ENCODE data around the gene PCBP2. TPM values are rescaled to one million over a fixed set of nuclear protein-coding genes. Genes with fewer than 3 reads are reported as not detected.
A peak's percentile ranks its signal among the peaks of the same experiment; 100 is the strongest.

PCBP2 gene
- total and polyA plus RNA-seq, 10 of the 15 experiments (the other 5 are each of a cell fraction or from before 2014, with no cell fraction given): 109 to 803 (median 327) TPM

- TF ChIP-seq, protein P1, sequence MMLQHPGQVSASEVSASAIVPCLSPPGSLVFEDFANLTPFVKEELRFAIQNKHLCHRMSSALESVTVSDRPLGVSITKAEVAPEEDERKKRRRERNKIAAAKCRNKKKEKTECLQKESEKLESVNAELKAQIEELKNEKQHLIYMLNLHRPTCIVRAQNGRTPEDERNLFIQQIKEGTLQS (IDR thresholded peaks at IDR 0.05; ENCODE audit: borderline replicate concordance, extremely low read depth, low read depth, low read length): no peak
- no peak for TF ChIP-seq TAF1 (IDR thresholded peaks at IDR 0.05; ENCODE audit: borderline replicate concordance, low read depth, low read length)
- no peak for TF ChIP-seq BACH1 (IDR thresholded peaks at IDR 0.05; ENCODE audit: borderline replicate concordance)
- TF ChIP-seq HCFC1 (IDR thresholded peaks at IDR 0.05; ENCODE audit: low read length): no peak
These were observed 22.9 kb downstream of the PCBP2 start (continued) for GRCh38 chr12:53474819-53475218.

GRCh38 chr12:53476769-53477209 lies 24.9 kb downstream of the PCBP2 start:
- no peak for FAIRE-seq
- H2AFZ ChIP-seq (ENCODE audit: control insufficient read depth, low read depth, low read length): no peak overlapping the region
- in situ Hi-C loops (cut with MboI) (loop anchor here (10.0 kb wide), 1 partner anchor 452 kb away; no protein-coding TSS in a partner anchor), intact Hi-C loops (cut with micrococcal nuclease; ENCODE audit: unreplicated experiment) (no loop called here)
- peak; percentile 60 for ATAC-seq
- no peak for TF ChIP-seq BHLHE40 (IDR thresholded peaks at IDR 0.05; ENCODE audit: borderline replicate concordance in 1 of 2, low read depth in 2 of 2, low read length in 1 of 2)
- TF ChIP-seq POLR2AphosphoS5 (IDR thresholded peaks at IDR 0.05; ENCODE audit: low read length): peak; percentile 36; the same call in 1 of the 2 replicates
- TF ChIP-seq, protein P2, sequence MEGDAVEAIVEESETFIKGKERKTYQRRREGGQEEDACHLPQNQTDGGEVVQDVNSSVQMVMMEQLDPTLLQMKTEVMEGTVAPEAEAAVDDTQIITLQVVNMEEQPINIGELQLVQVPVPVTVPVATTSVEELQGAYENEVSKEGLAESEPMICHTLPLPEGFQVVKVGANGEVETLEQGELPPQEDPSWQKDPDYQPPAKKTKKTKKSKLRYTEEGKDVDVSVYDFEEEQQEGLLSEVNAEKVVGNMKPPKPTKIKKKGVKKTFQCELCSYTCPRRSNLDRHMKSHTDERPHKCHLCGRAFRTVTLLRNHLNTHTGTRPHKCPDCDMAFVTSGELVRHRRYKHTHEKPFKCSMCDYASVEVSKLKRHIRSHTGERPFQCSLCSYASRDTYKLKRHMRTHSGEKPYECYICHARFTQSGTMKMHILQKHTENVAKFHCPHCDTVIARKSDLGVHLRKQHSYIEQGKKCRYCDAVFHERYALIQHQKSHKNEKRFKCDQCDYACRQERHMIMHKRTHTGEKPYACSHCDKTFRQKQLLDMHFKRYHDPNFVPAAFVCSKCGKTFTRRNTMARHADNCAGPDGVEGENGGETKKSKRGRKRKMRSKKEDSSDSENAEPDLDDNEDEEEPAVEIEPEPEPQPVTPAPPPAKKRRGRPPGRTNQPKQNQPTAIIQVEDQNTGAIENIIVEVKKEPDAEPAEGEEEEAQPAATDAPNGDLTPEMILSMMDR (IDR thresholded peaks at IDR 0.05 in 2 of 3, conservative IDR thresholded peaks at IDR 0.05 in 1 of 3; ENCODE audit: control insufficient read depth in 2 of 3, extremely low read depth in 1 of 3, insufficient read depth in 1 of 3, low read depth in 3 of 3, low read length in 3 of 3): peak in 2 of 3 experiments; percentile 10 to 34; a peak in 2 of 6 replicates
- no peaks in the 10 kb centered on the region for H3K27me3 ChIP-seq (replicated peaks in 1 of 2; ENCODE audit: control insufficient read depth in 2 of 2, insufficient read depth in 2 of 2, low read length in 1 of 2)
- BruUV-seq (replicated peaks): no TSS peak
- no peaks in the 10 kb centered on the region for H3K9me3 ChIP-seq (replicated peaks; ENCODE audit: control insufficient read depth, insufficient read depth, low read length)
- H3K9ac ChIP-seq (ENCODE audit: control insufficient read depth, insufficient read depth, low read length): no peak overlapping the region
- ChIA-PET RAD21 (ENCODE audit: unreplicated experiment) (interaction anchor here (0.5 to 4.2 kb wide), 4 partner anchors 8 to 124 kb away, joined by 3 to 15 read pairs (median 4); no protein-coding TSS in a partner anchor), SMC1A (ENCODE audit: uncharacterized antibody, unreplicated experiment) (interaction anchor here (0.7 to 6.5 kb wide), 11 partner anchors 9 to 153 kb away, joined by 3 to 32 read pairs (median 3); partner anchors contain the start of gene NPFF), POLR2A (interaction anchor here (0.6 to 1.5 kb wide), 3 partner anchors 9 to 132 kb away, joined by 3 to 4 read pairs (median 4); no protein-coding TSS in a partner anchor), CTCF (interaction anchor here (0.6 to 4.4 kb wide), 29 partner anchors 9 to 938 kb away, joined by 3 to 30 read pairs (median 4); partner anchors contain the start of gene TARBP2)
- H3K4me1 ChIP-seq (ENCODE audit: control insufficient read depth, insufficient read depth, low read length): 0 out of 2 replicates have a peak, but pooled peaks cover 2% of the 10 kb centered on the region
- no peak overlapping the region for H3K4me2 ChIP-seq (ENCODE audit: control insufficient read depth, insufficient read depth)
- 66% methylated on average over 2 of the region's 2 CpGs for WGBS (ENCODE audit: insufficient coverage, insufficient replicate concordance, low lambda C conversion rate, missing lambda C conversion rate)
- peaks cover 3% of the 10 kb centered on the region for H4K20me1 ChIP-seq (ENCODE audit: control insufficient read depth, insufficient read depth)
- peaks cover 25 to 50% of the 10 kb centered on the region in 2 experiments for H3K36me3 ChIP-seq (ENCODE audit: control insufficient read depth in 2 of 2, insufficient read depth in 2 of 2, low read length in 1 of 2)
- peaks cover 2% of the 10 kb centered on the region; the same call in 1 of the 2 replicates for H3K79me2 ChIP-seq (ENCODE audit: control insufficient read depth, insufficient read depth, low read length)
- no peak overlapping the region for H3K27ac ChIP-seq (ENCODE audit: control insufficient read depth, insufficient read depth)
- no peak overlapping the region for H3K4me3 ChIP-seq
- no peak for DNase-seq (ENCODE audit: low read depth, low spot score)

Measured in GM12878 (cell line).